Measurements from ENCODE around the gene TMEM233. TPM values are rescaled to one million over a fixed set of nuclear protein-coding genes. Genes with fewer than 3 reads are reported as not detected.

Gene TMEM233
- total RNA-seq, 2 donors from 2014 or later: not detected

DNA sequence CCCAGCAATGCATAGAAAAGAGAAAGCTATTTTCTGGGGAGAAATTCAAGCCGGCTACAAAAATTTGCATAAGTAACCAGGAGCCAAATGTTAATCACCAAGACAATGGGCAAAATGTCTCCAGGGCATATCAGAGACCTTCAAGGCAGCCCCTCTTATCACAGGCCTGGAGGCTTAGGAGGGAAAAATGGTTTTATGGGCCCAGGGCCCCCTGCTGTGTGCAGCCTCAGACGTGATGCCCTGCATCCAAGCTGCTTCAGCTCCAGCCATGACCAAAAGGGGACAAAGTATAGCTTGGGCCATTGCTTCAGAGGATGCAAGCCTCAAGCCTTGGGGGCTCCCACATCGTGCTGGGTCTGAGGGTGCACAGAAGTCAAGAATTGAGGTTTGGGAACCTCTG is 15.8 kb downstream of the TMEM233 start:
- Mint-ChIP-seq H3K27ac (no peak overlapping the region), H3K36me3 (ENCODE audit: low read depth) (no peaks in the 10 kb centered on the region), H3K4me1 (no peaks in the 10 kb centered on the region), H3K9me3 (peaks cover 28% of the 10 kb centered on the region), H3K4me3 (no peak overlapping the region), H3K27me3 (ENCODE audit: insufficient read depth) (peaks cover 39% of the 10 kb centered on the region)
- Histone ChIP-seq H3K4me3 (ENCODE audit: low read length) (no peak overlapping the region), H3K9me3 (ENCODE audit: control insufficient read depth, low read length) (peaks cover 8% of the 10 kb centered on the region), H3K9ac (ENCODE audit: extremely low read depth, low read length, poor library complexity, severe bottlenecking) (no peak overlapping the region), H3K4me1 (ENCODE audit: control insufficient read depth, insufficient read depth, low read length) (no peaks in the 10 kb centered on the region), H3K27me3 (ENCODE audit: control insufficient read depth, insufficient read depth, low read length, poor library complexity, severe bottlenecking) (peaks cover 6% of the 10 kb centered on the region), H3K27ac (ENCODE audit: low read depth, low read length) (no peak overlapping the region), H3K36me3 (ENCODE audit: control insufficient read depth, insufficient read depth, low read length) (no peaks in the 10 kb centered on the region)
- TF ChIP-seq, protein P1, sequence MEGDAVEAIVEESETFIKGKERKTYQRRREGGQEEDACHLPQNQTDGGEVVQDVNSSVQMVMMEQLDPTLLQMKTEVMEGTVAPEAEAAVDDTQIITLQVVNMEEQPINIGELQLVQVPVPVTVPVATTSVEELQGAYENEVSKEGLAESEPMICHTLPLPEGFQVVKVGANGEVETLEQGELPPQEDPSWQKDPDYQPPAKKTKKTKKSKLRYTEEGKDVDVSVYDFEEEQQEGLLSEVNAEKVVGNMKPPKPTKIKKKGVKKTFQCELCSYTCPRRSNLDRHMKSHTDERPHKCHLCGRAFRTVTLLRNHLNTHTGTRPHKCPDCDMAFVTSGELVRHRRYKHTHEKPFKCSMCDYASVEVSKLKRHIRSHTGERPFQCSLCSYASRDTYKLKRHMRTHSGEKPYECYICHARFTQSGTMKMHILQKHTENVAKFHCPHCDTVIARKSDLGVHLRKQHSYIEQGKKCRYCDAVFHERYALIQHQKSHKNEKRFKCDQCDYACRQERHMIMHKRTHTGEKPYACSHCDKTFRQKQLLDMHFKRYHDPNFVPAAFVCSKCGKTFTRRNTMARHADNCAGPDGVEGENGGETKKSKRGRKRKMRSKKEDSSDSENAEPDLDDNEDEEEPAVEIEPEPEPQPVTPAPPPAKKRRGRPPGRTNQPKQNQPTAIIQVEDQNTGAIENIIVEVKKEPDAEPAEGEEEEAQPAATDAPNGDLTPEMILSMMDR (conservative IDR thresholded peaks at IDR 0.05): no peak
- WGBS, 2 experiments (ENCODE audit: insufficient coverage in 1 of 2, insufficient read length in 1 of 2): 76 to 80% methylated on average over 3 of the region's 3 CpGs
- no peak for DNase-seq

- Mint-ChIP-seq H3K4me1 (no peaks in the 10 kb centered on the region), H3K9me3 (peaks cover 44% of the 10 kb centered on the region), H3K4me3 (no peak overlapping the region), H3K36me3 (ENCODE audit: low read depth) (no peaks in the 10 kb centered on the region), H3K27ac (no peak overlapping the region), H3K27me3 (ENCODE audit: insufficient read depth) (peaks cover 27% of the 10 kb centered on the region)
- Histone ChIP-seq H3K9me3 (ENCODE audit: control insufficient read depth, low read length) (peaks cover 15% of the 10 kb centered on the region), H3K4me1 (ENCODE audit: control insufficient read depth, insufficient read depth, low read length) (no peaks in the 10 kb centered on the region), H3K36me3 (ENCODE audit: control insufficient read depth, insufficient read depth, low read length) (no peaks in the 10 kb centered on the region), H3K27ac (ENCODE audit: low read depth, low read length) (no peak overlapping the region), H3K4me3 (ENCODE audit: low read length) (no peak overlapping the region), H3K27me3 (ENCODE audit: control insufficient read depth, insufficient read depth, low read length, poor library complexity, severe bottlenecking) (no peaks in the 10 kb centered on the region), H3K9ac (ENCODE audit: extremely low read depth, low read length, poor library complexity, severe bottlenecking) (no peak overlapping the region)
- WGBS, 2 experiments (ENCODE audit: insufficient coverage in 1 of 2, insufficient read length in 1 of 2): 78 to 80% methylated on average over 9 of the region's 9 CpGs
- no peak for DNase-seq
- TF ChIP-seq, protein P1 (conservative IDR thresholded peaks at IDR 0.05): no peak
Observed at GRCh38 chr12:119613319-119613936, 19.9 kb downstream of the TMEM233 start.

DNA sequence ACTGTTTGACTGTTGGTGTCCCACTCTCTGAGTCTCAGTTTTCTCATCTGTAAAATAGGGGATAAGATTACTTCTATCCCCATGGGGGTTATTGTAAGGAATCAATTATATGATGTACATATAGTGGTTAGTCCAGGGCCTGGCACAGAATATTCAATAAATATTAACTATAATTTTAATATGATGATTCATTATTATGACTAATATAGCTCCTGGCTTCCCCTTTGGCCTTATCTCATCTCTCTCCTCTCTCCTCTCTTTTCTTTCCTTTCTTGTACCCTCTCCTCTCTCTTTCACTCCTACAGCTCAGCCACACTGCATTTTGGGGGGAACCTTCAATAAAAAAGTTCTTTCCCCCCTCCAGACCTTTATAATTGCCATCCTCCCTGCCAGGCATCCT is 21.1 kb downstream of the TMEM233 start:
- Histone ChIP-seq H3K27ac (ENCODE audit: low read depth, low read length) (no peak overlapping the region), H3K27me3 (ENCODE audit: control insufficient read depth, insufficient read depth, low read length, poor library complexity, severe bottlenecking) (no peaks in the 10 kb centered on the region), H3K4me1 (ENCODE audit: control insufficient read depth, insufficient read depth, low read length) (no peaks in the 10 kb centered on the region), H3K4me3 (ENCODE audit: low read length) (no peak overlapping the region), H3K9ac (ENCODE audit: extremely low read depth, low read length, poor library complexity, severe bottlenecking) (no peak overlapping the region), H3K36me3 (ENCODE audit: control insufficient read depth, insufficient read depth, low read length) (no peaks in the 10 kb centered on the region), H3K9me3 (ENCODE audit: control insufficient read depth, low read length) (peaks cover 17% of the 10 kb centered on the region)
- Mint-ChIP-seq H3K27ac (no peak overlapping the region), H3K4me3 (no peak overlapping the region), H3K4me1 (no peaks in the 10 kb centered on the region), H3K9me3 (peaks cover 39% of the 10 kb centered on the region), H3K36me3 (ENCODE audit: low read depth) (no peaks in the 10 kb centered on the region), H3K27me3 (ENCODE audit: insufficient read depth) (peaks cover 23% of the 10 kb centered on the region)
- no peak for DNase-seq
- TF ChIP-seq, protein P1 (conservative IDR thresholded peaks at IDR 0.05): no peak

Measured in endodermal cell (in vitro differentiated cells).